Fibroblast of the conjunctiva (primary cell): ENCODE data around the gene CXXC5.

ENCODE experiments used
- DNase-seq: peaks from one replicate; pipeline ENCODE4 v3.0.0-alpha.2; 2010; ENCODE audit warnings: low read depth

The CXXC5 gene

DNA sequence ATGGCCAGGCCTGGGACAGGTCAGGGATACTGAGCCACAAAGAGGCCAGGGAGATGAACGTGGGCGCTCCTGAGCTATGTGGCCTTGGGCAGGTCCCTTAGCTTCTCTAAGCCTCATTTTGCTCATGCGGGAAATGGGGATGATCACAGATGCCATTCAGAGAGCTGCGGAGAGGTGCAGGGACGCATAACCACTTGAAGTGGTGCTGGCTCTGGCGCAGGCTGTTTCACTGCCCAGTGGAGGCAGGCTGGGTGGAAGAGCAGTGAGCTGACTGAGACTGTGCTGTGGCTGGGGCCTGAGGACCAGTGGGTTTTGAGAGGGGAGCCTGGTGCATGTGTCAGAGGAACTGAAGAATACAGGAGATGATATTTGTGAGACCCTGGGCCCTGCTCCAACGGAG lies 18.4 kb downstream of the CXXC5 start:
- no peak for DNase-seq

- DNase-seq = no peak
Observed at GRCh38 chr5:139667001-139667729, 19.0 kb downstream of the CXXC5 start.

DNA sequence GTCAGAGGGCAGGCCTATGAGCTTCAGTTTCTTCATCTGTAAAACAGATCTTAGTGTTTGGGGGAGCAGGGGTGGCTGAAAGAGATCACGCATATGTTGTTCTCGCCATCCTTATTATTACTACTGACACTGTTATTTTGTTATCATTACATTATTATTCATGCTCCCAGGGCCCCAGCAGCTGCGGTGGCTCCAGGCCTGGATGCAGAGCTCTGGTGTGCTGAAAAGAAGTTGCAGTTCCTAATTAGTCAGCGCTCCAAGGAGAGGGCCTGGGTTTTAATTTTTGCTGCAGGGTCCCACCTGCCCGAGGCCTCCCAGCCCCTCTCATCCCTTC lies 19.5 kb downstream of the CXXC5 start:
- no peak for DNase-seq

DNA sequence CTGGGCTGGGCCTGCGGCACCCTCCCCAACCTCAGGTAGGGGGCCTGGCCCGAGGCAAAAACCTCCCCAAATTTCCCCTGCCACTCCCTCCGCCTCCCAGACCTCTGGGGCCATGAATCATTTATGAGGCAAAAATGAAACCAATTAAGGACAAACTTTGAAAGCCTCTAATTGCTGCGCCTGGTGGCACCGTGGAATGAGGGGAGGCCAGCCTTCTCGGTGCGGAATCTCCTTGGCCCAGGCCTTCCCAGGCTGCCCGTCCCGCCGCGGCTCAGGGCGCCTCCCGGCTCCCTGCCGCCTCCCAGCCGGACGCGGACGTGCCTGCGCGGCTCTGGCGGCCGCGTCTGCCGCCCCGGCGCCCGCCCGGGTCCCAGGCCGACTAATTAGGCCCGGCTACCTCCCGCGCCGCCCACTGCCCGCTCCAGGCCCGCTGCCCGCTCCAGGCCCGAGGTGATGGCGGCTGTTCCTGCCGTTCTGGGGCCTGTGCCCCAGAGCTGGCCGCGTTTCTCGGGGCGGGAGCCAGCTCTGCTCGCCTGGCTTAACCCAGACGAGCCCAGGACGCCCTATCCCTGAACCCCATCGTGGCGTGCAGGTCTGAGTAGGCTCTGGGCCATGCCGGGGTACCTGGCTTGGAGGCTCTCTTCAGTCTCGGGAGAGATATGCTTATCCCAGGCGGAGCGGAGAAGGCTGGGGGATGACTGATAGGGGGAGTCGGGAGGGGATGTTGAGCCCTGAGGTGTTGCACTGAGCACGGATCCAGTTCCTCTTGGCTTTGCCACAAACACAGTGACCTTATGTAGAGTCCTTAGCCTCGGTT lies 20.1 kb downstream of the CXXC5 start:
- DNase-seq = no peak

DNA sequence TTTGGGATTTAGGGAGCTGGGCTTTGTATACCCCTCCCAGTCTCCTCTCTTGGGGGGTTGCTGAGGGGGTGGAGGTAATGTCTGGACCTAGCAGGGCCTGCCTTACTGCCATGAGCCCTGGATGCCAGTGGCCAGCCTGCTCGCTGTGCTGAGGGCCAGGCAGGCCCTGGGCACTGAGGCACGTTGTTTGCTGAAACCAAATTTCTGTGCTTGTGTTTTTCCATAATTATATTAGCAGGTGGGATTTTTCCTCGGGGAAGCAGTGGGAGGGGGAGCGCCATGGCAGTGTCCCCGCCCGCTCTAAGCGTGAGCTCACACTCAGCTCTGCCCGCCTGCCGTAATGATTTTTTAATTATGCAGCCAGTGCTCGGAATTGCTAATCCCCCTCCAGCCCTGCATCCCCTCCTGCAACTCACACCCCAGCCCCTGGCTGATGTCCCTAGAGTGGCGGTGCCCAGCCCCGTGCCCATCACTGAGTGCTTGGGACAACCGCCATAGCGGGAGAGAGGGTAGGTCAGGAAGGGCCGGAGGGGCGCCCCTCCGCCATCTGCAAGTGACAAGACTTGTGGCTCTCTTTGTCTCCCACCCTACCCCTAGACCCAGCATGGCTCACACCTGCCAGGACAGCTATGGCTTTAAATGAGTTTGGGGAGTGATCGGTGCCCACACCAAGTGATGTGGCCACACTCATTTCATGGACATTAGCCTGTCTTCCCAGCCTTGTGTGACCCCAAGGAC lies 20.9 kb downstream of the CXXC5 start:
- DNase-seq = no peak

DNA sequence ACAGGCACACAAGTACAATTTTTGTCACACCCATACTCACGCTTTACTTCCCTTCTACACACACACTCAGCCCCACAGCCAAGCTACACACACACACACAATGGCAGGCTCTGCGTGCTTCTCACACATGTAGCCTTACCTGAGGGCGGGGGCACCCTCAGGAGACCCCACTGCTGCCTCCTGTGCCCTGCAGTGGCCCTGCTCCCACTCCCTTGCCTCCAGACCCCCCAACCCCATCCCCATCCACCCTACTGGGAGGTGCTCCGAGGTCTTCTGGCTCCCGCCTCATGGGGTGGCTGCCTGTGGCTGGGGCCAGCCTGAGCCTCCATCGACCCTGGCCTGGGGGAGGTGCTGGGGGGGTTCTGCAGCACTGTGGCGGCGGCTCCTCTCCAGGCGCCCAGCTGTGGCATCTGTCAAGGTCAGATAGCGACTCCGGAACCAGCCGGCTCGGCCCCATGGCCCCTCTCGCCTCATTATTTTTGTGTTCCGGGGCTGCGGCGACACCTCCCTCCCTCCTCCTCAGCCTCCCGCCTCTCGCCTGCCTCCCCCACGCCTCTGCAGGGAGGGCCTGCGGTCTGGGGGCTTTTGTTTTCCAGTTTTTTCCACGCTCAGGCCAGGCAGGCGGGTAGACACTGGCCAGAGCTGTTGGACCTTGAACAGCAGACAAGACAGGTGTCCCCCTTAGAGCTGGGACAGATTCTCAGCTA lies 21.7 kb downstream of the CXXC5 start:
- DNase-seq = no peak

DNA sequence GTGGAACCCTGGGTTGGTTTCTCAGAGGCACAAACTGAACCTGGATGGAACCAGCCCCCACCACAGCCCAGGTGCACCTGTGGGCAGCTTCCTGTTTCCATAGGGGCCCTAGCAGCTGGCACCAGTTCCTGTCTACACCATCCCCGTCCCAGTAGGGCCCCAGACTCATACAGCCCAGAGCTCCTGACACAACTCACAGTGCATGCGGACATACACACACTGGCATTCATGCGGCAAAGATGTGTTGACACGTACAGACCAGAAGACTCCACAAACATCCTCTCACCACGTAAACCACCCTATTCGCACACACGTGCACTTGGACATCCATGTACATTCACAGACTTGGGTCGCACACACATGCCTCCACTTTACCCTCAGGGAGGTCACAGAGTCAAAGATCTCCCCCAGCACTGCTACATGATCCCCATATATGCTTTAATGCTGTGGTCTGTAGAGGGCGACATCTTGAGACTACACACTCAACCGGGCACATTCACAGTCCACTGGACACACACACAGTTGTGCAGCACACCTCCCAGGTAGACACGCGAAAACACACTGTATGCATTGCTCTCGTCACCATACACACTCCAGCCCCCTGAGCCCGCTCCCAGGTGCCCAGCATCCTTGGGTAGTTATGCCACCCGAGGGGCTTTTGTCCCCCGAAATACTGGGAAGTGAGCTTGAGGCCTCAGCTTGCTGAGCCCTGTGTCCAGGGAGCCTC lies 22.4 kb downstream of the CXXC5 start:
- DNase-seq = no peak

DNA sequence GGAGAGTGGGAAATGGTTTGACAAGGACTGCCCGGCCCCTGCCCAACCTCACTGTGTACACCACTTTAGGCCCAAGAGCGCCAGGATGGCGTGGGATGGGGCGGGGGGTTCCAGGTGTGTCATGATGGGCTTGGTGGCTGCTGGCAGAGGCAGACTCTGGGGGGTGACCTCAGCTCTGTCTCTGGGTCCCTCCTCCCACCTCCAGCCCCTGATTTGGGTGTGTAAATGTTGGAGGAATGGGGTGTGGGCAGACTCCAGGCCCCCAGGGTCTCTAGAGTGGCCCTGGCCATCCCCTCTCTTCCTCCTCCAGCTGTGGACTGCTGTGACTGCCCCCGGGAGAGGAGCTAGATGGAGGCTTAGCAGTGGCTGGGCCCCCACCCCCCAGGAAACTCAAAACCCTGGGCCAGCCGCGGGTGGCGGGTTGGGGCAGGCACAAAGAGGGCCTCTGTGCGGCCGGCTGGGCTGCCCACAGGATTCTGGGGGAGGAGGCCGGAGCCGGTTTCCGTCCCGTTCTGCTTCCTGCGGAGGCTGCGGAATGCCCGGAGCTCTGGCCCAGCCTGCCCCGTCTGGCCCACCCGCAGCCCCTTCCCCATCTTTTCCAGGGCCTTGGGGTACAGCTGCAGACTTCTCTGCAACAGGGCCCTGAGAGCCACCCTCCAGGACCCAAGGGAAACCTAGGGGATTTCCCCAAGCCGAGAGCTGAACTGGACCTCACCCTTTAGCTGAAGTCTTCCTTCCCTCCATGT lies 23.1 kb downstream of the CXXC5 start:
- no peak for DNase-seq

DNA sequence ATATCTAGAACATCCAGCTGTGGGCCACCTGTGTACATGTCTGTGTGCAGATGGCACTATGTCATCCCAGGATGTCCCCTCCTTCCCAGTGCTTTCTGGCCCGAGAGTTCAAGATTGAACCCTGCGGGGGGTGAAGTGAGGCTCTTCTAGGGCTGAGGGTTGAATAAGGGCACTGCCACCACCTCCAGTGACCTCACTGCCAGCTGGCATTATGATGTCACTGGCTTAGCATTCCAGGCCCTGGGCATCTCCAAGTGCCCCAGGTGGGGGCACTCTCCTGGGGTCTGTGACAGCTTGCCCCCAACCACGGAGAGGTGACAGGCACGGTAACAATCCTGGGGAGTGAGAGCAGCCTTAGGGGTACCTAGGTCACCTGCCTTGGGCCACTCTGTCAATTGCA lies 27.1 kb downstream of the CXXC5 start:
- DNase-seq = no peak

- no peak for DNase-seq
Observed at GRCh38 chr5:139675825-139676224, 27.7 kb downstream of the CXXC5 start.

- DNase-seq = no peak
Observed at GRCh38 chr5:139676406-139676805, 28.3 kb downstream of the CXXC5 start.

DNA sequence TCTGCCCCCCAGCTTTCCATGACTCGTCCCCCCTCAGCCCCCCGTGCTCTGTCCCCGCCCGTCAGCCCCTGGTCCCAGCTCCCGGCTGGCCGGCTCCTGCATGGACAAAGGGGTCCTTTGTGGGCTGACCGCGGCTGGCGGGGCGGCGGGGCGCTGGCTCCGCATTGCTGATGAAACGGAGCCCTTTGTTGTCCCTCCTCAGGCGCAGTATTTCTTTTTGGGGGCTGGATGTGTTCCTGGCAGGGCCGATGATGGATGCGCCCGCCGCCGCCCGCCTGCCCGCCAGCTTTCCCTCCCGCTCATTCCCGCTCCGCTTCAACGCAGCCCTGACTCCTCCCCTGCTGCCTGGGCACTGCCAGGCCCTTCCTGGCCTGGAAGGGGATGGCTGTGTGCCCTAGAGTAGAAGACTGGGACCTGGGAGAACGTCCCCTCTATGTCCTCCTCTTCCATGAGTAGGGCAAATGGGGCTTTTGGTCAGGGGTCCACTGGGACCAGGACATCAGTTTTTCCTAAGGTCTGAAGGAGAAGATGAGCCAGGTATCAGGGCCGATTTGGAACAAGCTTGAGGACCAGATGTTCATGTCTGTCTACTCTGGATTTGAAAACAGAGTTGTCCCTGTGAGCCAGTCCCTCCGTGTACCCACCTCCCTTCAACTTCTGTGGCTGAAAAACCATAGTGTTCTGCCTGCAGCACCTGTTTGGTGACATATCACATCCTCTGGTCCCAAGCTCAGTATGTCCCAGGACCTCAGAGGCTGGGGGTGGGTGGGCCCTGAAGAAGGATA lies 29.0 kb downstream of the CXXC5 start:
- DNase-seq = no peak

DNA sequence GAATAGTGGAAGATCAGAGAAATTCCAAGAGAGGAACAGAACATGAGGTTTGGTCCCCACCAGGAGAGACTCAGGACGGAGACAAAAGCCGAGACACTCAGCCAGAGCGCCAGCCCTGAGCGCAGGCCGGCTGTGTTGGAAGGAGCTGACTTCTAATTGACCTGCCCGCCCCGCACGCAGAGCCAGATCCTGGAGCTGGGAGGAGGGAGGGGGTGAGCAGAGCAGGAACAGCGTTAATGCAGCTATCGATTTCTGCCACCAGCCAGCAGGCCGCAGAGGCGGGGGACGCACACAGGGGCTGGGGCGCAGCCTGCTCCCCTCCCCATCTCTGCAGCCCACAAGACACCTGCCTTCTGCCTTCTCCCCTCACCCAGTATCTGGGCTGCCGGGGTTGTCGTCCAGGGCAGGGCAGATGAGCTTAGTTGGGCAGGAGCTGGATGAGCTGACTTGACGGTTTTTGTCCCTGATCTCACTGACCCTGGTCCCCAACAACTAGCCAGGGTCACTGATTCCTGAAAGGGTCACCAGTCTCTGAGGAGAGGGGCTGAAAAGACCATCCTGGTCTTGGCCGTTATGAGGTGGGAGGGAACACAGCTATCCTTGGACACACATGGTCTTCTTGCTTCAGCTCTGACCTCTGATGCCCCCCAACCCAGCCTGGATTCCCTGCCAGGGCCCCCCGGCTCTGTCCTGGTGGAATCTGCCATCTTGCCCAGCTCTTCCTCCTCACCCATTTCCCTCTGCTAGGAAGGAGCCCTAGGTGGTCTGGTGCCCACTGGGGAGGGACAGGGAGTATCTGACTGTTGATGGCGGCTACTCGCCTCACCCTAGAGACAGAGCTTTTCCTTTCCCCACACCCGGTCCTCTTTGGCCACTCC lies 29.8 kb downstream of the CXXC5 start:
- DNase-seq = no peak

- DNase-seq = no peak
Observed at GRCh38 chr5:139678751-139679750, 30.9 kb downstream of the CXXC5 start.

- DNase-seq = no peak
Observed at GRCh38 chr5:139680368-139681111, 32.4 kb downstream of the CXXC5 start.

DNA sequence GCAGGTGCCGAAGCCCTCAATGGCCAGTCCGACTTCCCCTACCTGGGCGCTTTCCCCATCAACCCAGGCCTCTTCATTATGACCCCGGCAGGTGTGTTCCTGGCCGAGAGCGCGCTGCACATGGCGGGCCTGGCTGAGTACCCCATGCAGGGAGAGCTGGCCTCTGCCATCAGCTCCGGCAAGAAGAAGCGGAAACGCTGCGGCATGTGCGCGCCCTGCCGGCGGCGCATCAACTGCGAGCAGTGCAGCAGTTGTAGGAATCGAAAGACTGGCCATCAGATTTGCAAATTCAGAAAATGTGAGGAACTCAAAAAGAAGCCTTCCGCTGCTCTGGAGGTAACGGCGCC lies 32.9 kb downstream of the CXXC5 start:
- no peak for DNase-seq

GRCh38 chr5:139681466-139681865 lies 33.3 kb downstream of the CXXC5 start:
- DNase-seq = no peak
